OCI-M2 (cell line): ENCODE measurements around the gene RPP25L.

ENCODE experiments used
- DNase-seq: peaks from one replicate; lab custom pipeline; 2025; ENCODE audit not compliant: unreplicated experiment; lab: John Stamatoyannopoulos, UW

Gene RPP25L

DNA sequence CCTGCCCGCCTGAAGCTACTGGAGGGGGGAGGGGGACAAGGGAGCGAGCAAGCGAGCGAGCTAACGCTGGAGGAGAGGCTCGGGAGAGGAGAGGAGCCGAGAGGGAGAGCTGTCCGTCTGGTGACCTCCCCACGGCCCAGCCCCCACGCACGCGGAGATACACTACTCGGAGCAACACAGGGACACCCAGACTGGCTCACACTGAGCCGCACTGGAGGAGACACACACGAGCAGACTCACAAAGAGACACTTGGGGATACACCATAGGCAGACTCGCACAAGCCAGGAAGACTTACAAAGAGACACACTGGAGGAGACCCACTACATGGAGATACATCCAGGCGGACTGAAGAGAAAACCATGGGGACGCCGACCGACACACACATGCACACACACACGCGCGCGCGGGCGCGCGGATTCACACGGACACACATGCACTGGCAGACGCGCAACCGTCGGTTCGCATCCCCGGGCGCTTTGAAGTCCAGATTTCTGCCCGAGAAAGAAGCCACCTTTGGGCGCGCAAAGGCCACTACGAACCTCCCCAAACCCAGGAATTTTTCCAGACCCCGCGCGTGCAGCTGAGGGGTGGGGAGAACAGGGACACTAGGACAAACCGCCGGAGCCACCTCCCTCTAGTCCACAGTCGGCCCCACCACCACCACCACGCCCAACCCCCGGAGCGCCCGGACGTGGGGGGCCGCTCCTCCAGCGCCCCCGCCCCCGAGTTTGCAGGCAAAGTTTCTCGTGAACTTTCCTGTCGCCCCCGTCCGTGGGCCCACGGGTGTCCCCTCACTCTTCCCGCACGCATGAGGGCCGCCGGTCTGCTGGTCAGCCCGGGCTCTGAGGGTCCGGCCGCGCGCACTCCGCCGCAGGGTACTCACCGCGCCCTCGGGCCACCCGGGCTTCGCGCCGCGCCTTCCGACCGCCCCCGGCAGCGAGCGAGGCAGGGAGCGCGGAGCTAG, 22.9 kb downstream of the RPP25L start:
- DNase-seq = no peak

DNA sequence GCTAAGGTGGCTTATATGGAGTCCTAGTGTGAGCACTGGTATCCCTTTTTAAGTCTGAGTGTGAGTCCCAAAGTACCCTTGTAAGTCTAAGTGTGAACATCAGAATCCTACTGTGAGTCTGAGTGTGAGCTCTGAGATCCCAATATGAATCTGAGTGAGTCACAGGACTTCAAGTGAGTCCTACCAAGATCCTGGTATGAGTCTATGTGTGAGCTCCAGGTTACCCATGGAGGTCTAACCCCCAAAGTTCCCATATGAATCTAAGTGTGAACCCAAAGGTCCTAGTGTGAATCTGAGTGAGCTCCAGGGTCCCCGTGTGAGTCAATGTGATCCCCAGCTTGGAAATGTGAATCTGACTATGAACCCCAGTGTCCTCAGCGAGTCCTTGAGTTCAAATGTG, 24.6 kb downstream of the RPP25L start:
- no peak for DNase-seq

DNA sequence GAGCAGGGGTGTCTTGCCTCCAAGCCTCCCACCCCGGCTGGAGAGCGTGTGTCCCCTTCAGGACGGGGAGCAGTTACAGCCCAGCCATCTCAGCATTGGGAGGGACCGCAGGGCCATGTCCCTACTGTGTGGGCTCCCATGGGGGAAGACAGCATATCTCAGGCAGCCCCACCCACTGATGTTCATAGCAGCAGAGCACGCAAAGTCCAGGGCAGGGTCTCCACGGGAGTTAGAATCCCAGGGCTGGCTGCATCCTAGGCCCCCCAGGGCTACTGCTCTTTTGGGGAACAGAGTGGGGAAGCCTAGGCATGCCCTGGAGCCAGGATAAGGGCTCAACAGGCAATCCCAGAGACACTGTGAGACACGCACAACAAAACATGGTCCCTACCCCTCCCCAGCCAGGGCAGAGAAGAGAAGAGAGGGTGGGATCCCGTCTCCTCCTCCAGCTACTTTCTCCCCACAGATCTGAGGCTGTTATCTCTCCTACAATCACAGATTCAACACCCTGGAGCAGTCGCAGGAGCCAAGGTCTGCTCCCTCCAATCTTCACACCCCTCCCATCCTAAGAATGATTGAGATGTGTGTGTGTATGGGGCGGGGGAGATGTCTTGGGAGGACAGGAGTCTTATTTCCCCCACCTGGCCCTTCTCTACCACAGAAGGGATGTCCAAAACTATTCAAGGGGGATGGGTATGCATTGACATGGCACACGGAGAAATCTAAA, 25.8 kb downstream of the RPP25L start:
- no peak for DNase-seq

DNA sequence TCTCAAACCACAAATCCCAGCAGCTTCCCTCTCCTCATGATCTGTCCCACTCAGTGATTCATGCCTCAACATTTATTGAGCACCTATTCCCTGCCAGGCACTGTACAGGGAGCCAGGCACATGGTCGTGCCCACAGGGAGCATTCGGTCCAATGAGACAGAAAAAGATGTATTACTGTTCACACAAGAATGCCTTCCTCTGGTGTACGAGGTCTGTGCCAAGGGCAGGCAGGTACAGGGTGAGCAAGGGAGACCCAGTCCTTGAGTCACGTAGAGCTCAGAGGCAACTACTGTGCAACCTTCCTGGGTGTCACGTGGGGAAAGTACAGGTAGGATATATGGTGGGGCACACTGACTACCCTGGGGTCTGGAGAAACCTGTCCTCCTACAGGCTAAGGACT, 26.9 kb downstream of the RPP25L start:
- DNase-seq = no peak

DNA sequence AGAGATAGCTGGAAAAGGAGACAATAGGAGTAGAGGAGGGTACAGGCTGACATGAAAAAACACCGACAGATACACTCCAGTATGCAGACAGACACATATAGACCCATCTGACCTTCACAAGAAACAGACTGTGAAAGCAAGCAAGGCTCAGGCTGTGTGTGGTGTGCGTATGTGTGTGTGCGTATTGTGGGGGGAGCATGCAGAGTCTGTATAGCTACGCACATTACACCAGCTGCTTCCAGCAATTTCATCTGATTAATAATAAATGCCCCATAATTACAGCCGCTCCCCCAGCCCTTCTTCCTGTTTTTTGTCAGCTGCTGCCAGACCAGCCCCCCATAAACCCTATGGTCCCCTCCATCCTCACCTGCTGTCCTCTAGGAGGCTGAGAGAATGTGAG, 29.1 kb downstream of the RPP25L start:
- no peak for DNase-seq

DNA sequence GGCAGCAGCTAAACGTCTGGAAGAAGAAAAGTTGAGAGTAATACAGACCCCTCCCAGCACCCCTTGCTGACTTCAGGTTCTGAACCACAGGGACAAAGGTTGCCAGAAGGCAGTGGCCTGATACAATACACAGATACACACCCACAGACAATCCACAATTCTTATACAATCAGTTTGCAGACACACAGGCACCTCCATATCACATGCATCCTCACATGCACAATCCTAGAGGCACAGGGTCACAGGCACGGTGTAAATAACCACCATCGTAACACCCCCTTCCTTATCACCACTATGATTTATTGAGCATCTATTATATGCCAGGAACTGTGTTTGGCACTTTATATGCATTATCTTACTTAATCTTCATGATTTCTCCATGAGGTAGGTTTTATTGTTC, 30.6 kb downstream of the RPP25L start:
- DNase-seq = no peak

DNA sequence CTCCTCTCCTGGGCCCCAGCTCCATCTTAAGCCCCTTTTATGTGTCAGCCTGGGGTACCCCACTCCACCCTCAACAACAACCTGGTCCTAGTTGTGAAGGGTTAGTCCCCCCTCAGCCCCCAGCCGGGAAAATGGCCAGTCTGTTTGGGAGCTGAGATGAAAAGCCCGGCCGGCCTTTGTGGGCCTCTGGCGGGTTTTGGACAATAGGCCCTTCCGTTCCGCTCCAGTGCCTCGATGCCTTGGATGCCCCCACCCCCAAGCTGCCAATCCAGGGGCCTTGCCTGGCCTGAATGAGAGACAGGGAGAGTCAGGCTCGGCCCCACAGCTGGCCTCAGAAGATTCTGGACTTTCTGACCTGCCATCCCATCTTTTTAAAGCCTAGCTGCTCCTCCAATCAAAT, 31.5 kb downstream of the RPP25L start:
- DNase-seq = no peak

DNA sequence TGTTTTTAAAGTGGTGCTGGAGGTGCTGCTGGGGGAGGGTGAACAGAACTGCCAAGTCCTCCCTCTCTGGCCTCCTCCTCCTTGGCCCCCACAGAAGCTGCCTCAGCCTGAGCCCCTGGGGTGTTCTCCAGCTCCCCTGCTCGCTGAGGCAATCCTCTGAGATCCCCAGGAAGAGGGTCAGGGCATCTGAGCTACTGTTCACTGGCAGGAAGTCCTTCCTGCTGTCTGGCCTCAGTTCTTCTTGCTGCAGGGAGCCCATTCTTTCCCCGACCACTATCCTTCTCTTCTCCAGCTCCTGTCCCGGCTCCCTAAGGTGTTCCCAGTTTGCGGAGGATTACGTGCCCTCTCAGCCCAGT, 32.1 kb downstream of the RPP25L start:
- no peak for DNase-seq

DNA sequence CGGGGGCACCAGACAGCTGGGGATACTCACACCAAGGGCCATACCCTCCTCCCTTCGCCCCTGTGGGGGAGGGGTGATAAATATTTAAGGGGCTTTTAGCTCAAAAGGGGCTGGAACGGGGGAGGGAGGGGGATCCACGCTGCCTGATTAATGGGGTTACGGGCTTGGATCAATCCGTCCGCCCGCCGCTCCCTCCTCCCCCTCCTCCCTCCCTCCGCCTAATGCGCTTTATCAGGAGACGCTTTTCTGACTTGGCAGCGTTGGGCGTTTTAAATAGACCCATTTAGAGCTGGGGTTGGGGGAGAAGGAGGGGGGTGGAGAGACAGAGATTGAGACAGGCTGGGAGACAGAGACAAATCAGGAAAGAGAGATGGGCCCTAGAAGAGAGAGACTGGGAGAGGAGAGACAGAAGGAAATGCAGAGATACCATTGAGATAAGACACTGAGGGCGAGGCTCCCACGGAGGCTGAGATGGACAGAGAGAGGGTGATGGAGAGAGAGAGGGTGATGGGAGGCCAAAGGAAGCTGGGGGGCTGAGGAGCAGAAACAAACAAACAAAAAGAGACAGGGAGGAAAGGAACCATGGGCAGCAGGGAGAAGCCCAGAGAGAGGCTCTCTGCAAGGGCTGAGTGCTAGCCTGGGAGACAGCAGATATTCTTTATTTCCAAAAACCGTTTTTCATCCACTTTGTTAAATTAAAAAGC, 32.6 kb downstream of the RPP25L start:
- DNase-seq = no peak

DNA sequence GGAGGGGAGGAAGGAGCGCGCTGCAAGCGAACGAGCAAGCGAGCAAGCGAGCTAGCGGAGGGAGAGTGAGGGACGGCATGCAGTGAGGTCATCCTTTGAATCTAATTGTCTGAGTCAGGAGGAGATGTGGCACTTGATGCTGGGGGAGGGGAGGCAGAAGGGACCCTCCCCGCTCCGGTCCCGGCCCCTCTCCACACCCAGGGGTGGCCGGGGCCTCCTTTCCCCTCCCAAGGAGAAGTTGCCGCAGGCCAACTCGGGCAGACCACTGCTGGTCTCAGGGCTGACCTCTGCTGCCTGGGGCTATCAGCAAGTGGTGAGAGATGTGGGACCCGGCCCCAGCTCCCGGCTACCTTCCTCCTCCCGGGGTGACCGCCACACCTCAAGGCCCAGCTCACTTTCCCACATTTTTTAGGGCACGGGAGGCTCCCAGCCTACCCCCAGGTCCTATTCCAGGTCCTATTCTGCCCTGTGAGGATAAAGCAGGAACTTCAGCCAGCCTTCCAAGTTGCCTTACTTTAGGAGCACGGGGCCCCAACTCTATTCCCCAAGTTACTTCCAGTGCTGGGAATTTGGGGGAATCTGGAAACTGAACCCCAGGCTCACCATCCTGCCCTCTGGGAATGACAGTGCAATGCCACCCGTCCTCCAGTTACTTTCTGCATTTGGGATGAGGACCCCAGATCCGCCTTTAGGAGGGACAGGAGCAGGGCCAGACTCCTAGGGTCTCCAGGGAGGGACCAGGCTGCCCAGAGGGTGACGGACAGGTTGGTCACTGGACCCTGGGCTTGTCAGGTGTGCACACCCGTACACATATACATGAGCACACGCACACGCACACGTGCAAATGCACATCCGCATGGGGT, 33.4 kb downstream of the RPP25L start:
- no peak for DNase-seq

DNA sequence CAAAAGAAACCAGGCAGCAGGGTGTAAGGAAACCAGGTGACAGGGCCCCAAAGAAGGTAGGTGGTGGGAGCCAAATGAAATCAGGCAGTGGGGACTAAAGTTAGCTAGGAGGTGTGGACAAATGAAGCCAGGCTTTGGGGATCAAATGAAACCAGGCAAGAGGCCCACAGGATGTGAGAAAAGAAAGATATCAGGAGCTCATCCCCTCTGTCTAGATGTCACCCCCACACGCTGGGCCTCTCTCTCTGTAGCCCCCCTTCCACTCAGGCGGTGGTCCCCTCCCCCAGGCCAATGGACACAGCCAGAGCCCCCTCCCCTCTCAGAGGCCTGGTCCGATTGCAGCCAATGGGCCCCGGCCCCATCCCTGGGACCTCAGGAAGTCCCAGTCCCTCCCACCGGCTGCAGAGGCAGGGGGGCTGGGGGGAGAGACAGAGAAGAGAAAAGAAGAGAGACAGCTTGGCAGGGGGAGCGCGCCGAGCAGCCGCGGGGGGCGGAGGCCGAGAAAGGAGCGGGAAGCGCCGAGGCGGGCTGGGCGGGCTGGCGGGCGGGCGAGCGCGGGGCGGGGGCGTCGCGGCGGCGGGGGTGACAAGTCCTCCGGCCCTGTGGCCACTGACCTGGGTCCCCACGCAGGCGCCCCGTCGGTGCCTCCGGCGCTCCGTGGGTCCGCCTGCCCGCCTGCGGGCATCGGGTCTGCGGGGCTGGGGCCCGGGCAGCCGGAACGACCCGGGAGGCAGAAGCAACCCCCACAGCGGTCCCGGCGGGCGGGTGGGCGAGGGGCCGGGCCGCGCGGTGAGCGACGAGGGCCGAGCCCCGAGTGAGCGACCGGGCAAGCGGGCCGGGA, 34.3 kb downstream of the RPP25L start:
- DNase-seq = no peak

DNA sequence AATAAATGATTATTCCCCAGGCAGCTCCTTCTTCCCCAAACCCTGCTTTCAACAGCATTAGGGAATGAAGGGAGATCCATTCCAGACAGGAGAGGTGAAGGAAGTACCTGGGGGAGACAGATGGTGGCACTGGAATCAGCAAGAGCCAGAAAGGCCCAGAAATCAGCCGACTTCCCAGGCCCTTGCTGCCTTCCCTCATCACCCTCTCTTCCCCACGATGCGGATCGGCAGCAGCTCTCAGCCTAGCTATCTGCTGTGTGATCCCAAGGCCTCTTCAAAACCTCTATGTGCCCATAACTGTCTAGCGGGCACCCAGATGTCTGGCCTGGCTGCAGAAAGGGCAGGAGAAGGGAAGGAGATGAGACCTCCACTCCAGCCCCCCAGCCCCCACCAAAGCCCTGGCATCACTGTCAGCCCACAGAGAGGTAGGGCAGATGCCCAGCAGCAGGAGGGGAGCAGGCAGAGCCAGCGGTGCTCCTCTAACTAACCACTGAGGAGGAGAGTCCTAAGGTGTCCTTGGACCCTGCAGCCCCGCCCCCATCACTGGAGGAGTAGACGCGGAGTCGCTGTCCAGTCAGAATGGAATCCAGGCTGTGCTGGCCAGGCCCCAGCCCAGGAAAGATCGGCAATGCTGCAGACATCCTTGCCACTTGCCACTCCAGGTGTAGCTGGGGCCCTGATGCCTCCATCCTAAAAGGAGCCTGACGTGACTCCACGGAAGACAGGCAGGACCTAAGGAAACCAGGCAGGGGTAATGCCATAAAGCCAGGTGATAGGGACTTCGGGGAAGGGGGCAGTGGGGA, 35.1 kb downstream of the RPP25L start:
- no peak for DNase-seq

DNA sequence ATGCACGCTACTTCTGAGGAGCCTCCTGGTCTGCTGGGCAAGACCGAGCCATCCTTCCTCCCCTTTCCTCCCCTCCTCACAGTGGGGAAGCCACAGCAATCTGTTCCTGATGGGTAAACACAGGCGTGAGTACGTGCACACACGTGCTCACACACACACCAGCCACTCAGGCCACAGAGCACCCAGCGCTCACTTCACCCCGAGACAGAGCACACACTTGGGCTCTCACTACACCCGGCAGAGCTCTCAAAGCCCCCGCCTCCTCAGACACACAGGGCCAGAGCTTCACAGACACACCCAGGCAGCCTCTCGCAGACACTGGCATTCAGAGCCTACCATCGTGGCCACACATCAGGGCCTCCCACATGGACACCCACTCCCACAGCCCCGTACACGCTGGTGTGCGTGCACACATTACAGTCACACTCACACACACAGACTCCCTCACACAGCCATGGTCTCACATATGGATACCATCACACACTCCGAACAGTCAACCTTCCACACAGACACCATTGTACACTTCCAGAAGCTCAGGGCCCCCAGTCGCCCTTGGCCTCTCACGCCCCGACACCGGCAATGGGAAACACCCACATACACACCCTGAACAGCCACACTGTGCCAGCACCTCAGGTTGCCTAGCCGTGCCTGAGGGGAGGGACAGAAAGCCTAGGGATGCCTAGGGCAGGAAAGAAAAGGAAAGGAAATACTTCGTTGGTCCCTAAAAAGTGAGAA, 35.9 kb downstream of the RPP25L start:
- no peak for DNase-seq

DNA sequence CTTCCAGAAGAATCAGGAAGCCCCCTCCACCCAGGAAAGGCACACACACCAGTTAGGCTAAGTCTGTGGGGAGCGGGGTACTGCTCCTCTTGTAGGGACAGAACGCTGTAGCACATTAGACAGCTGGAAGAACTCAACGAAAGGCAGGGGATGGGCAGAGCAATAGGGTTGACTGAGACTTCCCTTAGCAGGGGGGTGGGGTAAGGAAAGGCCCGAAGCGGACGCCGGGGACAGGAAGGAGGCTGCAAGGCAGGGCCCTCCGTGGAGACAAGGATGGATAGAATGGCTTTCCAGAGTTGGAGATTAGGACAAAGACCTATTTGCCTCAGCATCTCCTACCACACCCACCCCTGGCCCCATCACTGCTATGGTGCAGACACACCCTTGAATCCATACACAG, 36.7 kb downstream of the RPP25L start:
- DNase-seq = no peak

DNA sequence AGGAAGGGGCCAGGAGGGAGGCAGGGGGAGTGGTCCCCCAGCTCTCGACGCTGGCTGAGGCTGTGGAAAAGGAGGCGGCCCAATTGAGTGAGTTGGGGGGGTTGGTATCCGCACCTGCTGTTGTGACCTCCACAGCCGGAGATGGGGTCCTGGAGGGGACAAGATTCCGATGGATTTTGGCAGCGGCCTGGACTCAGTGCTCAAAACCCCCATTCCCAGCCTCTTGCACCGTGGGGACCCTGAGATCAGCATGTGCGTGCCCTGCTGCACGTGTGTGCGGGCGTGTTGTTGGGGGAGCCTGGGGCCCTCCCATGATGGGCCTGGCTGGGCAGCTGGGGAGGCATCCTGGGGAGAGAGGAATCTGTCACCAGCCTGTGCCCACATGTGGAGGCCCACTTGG, 37.3 kb downstream of the RPP25L start:
- no peak for DNase-seq

DNA sequence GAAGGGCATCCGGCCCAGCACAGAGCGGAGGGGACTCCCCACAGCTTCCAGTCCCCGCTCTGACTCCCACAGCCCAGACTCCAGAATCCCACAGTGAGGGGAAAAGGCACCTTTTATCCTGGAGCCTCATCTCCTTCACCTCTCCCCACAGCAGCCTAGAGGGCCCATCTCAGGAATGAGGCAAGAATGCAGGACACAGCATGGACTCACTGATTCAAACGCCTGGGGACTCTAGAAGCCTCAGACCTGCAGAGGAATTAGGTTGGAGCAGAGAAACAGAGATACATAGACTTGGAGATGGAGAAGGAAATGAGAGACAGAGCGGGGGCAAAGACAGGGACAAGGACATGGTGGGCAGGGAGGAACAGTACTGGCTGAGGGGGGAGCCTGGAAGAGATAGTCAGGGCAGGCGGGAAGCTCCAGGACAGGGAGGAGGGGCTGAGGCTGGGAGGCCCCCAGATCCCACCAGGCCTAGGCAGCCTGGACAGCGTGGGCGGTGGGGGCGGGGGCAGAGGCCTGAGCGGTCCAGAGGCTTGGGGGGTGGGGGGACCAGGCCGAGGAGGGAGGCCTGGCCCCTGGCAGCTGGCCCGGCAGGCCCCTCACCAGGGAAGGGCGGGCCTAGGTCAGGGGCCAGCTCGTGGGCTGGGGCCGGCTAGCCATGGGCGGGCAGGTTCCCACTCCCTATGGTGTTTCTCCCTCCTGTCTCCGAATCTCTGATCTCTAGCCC, 38.1 kb downstream of the RPP25L start:
- DNase-seq = no peak

DNA sequence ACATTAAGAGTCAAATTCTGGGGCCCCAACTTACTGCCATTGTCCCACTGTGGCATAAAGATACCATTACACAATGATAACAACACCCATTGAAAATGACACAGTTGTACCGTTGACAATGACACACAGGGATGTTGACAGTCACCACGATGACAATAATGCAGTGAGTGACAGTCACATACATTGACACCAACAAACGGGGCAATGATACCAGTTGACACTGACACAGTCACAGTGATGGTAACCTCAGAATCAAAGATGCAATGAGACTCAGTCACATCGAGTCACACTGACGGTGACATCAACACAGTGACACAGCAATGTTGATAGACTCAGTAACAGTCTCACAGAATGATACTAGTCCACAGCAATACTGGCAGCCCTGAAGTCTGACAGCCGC, 39.3 kb downstream of the RPP25L start:
- no peak for DNase-seq

DNA sequence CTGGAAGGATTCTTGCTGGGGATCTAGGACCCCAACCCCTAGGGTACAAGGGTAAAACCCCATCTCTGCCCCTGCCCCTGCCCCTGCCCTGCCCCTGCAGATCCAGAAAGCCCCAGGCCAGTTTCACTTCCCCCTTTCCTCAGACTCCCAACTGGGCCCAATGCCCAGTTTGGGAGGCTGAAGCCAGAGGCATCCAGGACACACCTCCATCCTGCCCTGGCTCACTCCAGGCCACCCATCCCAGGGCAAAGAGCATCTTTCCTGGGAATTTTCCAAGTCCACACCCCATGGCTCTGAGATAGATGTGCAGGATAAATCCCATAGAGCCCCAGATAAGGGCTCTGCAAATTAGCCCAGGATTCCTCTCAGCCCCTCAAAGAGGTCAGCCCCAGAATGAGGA, 39.8 kb downstream of the RPP25L start:
- DNase-seq = no peak
